Middle frontal gyrus (tissue), 1 donor: Measurements from ENCODE around the gene CTNS.

Source experiments
- DNase-seq: peaks from one replicate; pipeline ENCODE4 v3.0.0-alpha.2; 2015; ENCODE audit warnings: low spot score; ENCODE audit errors: extremely low spot score

Gene CTNS

DNA sequence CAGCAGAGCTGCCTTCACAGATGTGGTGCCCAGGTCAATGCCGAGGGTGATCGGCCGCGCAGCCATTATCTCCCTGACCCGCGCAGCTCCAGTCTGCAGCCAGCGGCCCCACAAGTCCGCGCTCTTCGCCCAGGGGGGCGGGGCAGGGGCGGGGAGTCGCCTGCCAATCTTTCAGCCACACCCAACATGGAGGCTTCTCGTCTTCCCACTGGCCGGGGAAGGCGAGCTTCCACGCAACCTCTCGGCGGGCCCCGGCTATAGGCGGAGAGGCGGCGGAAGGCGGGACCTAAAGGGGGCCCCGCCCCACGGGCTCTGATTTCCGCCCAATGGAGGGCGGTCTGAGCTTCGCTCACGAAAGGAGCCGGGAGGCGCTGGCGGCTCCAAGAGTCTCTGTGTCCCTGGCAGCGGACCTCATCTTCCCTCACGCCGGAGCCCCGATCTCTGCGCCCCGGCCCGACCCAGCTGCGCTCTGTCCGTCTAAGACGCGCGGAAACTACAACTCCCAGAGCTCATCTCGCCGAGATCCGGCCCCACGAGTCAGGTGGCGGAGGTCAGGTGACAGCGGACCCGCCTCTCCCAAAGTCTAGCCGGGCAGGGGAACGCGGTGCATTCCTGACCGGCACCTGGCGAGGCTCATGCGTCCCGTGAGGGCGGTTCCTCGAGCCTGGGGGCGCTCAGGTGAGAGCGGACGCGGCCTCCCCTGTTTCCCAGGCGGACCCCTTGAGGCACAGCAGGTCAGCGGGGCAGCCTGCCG is at the start of gene CTNS, which contains the start of gene SHPK:
Gene CTNS, plus strand, starts transcription at position 607 of the 754 bp plus-strand sequence. CDS start 3,447 bp downstream, outside the sequence.
Gene SHPK, minus strand, starts transcription at position 97 of the 754 bp plus-strand sequence. Its CDS starts 31 bp downstream, at position 66.
- peak; percentile 96 for DNase-seq

DNA sequence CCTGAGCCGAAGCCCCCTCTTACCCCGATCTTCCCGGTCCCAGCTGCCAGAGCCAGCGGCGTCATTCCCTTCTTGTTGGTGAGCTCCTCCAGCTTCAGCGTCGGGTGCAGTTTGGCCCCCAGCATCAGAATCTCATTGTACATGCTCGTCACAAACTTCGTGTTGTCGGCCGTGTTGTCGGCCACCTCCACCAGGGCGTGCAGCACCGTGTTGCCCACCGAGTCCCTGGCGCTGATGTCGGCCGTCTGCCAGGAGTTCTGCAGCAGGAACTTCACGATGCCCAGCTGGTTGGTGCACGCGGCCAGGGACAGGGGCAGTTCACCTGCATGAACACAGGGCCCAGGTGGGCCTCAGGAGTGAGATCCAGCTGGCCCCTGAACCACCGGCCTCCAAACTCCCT is 46.8 kb upstream of the CTNS start:
- no peak for DNase-seq

DNA sequence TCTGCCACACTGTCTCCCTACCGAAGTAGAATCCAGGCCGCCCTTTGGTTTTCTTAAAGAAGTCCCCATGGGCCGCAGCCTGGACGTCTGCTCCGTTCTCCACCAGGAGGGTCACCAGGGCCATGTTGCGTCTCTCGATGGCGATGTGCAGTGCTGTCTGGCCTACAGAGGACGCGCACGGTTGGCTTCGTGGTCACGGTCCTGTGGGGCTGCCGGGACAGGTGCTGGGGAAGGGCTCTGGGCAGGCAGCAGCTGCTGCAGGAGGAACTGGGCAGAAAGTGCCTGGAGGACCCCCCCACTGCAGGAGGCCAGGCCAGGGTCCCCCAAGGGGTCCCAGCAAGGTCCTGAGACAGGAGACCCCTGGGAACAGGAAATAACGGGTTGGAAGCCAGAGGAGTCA is 46.3 kb upstream of the CTNS start:
- DNase-seq: no peak

DNA sequence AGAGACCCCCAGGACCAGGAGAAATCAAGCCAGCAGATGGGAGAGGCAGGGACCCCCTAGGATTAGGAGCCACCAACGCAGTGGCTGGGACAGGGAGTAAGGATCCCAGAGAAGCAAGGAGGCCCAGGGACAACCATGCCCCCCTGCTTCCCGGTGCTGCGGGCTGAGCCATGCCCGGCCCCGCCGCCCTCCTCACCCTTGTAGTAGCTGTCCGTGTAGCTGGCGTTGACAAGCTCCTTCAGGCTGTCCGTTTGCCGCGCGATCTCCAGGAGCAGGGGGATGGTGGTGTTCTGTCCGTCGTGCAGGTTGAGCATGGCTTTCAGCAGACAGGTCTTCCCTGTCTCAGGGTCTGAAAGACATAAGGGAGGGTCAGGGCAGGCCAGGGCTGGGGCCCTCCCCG is 45.8 kb upstream of the CTNS start:
- DNase-seq: no peak

DNA sequence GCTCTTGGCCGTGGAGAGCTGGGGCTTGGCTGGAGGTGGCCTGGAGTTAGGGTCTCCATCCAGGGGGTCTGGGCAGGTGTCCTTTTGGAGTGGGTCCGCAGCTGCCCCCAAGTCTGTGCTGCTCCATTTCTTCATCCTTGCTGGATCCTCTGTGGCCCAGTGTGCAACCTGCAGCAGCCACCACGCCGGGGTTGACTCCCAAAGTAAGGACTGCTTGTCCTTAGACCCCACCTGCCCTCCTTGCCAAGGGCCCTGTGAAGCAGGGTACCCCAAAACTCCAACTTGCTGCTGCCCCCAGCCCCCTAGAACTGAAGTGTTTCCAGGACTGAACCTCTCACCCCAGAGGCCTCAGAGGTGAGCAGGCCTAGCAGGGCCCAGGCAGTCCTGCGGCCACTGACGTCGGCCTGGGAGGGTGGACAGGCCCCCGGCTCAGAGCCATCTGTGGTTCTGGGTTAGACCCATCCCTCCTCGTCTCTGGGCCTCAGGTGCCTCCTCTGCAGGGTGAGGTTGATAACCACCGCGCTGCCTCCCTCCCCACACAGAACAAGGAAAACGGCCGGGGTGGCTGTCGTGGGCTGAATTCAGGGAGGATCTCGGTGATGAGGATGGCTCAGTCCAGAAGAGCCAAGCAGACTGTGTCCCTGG is 44.2 kb upstream of the CTNS start:
- DNase-seq: no peak

DNA sequence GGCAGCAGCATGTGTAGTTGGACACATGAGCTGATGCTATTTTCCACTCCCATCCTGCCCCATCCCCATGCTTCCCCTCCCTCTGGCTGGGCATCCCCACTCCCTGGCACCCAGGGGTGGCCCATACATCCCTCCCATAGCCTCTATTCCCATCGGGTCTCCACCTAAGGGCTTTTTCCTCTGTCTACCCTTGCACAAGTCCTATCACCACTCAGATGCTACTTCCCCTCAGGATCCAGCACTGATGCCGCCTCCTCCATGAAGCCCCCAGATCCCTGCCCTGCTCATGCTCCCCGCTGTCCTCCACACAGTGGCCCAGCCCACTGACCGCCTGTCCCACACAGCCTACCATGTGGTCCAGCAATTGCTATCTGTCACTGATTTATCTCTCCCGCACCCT is 43.2 kb upstream of the CTNS start:
- DNase-seq: no peak

DNA sequence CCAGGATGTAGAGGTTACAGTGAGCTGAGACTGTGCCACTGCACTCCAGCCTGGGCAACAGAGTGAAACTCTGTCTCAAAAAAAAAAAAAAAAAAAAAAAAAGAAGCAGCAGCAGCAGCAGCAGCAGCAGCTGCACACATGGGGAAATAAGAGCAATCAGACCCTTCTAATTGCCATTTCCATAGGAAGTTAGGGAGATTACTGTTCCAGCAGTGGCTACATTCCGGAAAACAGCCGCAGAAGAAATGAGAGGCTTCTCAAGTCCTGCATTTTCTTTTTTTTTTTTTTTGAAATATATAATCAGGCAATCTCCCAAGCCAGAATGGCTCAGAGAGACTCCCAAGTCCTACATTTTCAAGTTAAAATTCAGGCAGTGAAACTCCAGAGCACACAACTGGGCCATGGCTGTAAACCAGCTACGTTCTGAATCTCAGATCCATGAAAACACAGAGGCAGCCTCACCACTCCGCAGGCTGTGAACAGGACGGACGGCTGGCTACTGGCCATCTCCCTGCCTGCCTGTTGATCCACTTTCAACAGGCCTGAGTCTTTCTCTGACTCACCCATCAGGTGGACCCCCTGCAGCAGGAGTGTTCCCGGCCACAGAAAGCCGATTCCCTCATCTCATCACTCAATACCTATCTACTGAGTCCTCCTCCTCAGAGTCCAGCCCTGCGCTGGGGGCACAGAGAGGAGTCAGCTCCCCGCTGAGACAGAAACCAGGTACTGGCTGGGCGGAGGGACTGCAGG is 42.3 kb upstream of the CTNS start:
- peak; percentile 38 for DNase-seq

DNA sequence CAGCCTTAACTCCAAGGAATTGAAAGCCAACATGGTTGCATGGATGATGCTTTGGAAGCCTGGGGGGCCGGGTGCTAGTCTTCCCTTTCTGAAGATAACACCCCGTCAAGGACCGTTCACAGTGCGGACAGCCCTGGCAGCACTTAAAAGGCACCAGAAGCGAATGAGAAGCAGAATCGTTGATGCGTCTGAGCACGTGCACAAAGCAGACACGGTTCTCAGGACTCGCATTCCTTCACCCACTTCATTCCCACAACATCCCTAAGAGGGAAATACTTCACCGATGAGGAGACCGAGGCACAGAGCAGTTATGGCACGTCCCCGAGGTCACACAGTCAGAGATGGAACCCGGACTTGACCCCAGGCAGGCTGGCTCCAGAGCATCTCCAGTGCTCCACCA is 41.6 kb upstream of the CTNS start:
- DNase-seq: no peak

DNA sequence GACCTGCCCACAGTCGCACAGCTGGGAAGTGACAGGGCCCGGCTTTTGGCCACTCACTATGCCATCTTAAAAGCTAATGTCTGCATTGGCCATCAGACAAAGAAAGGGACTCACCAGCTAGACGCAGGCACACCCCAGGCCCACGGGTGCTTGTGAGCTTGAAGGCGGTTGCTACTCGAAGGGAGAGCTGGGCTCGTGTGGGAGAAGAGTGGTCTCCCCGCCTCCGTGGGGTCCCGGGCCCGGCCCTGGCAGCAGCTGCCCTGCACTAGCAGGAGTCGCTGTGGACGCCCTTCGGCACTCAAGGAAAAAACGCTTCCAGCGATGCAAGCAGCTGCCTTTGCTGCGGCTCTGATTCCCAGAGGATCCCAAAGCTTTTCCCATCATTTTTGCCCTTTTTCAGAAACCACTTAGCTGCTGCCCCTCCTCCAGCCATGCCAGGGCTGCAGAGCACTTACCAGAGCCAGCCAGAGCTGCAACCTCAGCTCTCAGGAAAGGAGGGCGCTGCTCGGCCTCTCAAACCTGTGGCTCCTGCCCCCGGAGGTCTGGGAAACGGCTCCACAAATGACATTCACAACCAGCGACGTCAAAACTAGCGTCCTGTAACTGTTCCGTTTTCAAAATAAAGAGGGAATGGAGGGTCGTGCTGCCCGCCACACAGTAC is 39.6 kb upstream of the CTNS start:
- DNase-seq: no peak

DNA sequence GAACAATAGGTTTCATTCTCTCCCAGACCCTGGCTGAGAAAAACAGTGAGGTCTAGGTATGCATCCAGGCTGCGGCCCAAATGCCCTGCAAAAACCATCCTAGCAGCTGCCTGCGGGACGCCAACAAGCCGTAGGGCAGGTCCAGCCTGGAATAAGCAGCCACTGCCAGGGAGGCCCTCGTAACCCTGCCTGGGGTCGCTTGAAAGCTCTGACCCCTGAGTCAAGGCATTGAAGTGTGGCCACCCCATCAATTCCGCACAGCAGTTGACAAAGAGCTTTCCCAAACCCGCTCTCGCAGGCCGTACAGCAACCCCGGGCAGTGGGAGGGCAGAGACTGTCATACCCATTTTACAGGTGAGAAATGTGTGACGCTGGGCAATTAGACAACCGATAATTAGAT is 38.5 kb upstream of the CTNS start:
- no peak for DNase-seq

DNA sequence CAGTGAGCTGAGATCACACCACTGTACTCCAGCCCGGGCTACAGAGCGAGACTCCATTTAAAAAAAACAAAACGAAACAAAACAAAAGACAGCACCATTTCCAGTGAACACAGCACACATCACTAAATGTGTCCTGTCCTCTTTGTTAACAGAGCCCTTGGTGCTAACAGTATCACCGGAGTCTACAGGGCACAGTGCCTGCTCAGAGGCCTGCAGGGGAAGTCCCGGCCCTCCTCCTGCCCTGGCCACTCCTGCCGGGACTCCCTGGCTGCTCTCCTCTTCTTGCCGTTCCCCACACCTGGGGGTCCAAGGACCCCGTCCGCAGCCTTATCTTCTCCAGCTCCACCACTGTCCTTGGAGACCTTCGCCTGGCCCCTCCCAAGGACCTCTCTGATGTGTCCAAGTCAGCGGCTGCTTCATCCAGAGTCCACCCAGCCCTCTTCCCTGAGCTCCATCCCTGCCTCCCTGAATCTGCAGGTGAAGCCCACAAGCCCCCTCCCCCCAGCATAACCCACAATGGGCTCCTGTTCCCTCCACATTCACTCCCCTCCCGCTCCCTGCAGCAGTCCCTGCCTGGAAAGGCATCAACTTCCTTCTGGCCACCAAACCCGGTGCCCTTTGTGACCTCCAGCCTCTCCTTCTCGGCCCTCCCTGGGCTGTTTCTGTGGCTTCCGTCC is 35.9 kb upstream of the CTNS start:
- DNase-seq: no peak

DNA sequence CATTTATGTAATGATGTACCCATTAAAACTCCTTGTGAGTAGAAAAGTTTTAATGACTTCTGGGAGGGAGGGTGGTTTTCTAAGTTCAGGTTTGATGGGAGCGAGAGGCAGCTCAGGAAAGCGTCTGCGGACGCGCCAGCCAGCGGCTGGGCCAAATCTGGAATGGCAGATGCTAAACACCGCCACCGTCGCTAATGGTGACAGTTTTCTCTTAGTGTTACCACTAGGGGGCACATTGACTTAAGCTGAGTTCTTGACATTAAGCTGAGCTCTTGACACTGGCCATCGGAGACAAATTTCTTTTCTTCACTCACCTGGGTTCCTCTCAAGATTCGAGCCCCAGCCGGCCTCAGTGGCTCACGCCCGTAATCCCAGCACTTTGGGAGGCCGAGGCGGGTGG is 34.1 kb upstream of the CTNS start:
- DNase-seq: no peak

DNA sequence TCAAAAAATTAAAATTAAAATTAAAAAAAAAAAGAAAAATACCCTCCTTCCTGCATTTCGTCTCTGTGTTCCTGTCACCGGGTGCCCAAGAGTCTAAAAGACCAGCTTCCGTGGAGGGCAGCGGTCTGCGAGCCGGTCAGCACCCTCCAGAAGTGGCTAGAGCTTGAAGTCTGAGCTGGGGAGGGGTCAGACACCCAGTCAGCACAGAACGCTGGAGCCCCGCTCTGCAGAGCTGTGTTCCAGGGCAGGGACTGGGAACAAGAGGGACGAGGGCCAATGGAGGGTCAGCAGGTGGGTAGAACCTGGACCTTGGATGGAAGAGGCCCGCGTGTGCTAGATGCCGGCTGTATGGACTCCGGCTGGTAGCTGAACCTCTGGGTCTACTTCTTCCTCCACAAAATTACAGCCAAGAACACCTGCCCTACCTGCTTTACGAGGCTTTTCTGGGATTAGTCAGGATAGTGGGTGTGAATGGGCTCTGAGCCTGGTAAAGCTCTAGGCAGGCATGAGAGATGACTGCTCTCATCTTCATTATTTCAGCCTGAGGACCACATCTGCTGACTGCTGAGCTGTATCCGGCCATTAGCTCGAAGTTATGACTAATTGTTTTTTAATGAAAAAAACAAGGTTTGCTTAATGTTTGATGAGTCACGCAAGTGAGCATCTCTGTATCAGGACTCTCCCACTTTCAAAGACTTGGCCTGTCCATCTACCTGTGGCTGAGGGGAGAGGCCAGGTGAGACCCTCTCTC is 33.3 kb upstream of the CTNS start:
- no peak for DNase-seq

DNA sequence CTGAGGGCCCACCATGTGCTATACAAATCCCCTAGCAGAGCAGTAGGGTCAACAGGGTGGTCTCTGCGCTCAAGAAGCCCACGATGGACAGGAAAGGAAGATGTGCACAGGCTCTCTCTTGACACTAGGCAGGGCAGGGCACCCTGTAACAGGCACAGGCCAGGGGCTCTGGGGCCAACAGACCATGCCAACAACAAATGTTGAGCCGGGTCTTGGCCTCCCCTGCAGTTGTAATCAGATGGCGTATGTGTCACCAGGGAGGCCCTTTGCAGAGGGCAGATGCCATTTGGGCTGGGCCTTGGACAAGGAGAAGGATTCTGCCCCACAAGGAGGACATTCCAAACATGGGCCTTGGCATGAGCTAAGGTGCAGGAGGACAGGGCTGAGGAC is 32.7 kb upstream of the CTNS start:
- no peak for DNase-seq

DNA sequence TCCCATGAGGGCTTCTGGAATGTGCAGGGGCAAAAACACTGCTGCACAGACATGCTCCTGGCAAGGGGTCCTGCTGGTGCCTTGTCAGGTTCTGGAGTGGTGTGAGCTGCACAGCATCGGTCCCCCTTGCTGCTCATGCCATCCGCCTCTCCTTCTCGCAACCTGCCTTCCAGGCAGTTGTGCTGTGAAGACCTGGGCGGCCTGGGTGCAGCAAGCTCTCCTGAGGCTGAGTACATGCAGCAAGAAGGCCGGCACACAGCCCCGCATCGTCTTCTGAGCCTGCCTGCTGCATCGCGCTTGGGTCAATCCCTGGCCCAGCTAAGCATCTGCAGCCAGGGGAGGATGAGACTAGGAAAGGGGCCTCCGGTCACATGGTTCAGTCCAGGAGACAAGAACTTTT is 26.9 kb upstream of the CTNS start:
- no peak for DNase-seq

DNA sequence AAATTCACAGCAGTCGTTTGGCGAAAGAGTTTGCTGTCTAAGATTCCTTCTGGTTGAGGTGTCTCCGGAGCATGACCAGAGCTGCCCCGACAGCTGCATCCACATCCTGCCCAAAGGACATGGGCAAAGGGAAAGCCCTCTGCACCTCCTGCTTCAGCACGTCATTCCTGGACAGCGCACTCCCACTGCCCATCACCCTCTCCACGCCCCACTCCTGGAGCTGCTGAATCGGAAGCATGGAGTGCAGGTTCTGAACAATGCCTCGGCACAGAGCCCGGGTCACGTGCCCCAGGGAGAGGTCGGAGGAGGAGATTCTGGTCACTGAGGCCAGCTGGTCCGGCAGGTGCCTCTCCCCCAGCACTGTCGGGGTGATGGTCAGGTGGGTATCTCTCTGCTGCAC is 26.0 kb upstream of the CTNS start:
- no peak for DNase-seq

DNA sequence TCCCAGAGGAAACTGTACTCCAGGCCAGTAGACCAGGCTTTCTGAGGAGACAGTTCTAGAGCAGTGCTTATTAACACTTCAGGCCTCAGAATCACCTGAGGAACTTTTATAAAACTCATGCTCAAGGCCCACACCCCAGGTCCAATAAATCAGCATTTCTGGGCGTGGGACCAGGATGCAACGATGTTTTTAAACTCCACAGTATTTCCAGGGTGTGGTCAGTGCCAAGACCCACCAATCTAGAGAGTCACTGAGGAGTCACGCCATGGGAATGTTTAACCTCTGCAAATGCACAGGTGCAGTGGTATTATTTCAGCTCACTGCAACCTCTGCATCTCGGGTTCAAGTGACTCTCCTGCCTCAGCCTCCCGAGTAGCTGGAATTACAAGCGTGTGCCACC is 23.4 kb upstream of the CTNS start:
- DNase-seq: no peak

DNA sequence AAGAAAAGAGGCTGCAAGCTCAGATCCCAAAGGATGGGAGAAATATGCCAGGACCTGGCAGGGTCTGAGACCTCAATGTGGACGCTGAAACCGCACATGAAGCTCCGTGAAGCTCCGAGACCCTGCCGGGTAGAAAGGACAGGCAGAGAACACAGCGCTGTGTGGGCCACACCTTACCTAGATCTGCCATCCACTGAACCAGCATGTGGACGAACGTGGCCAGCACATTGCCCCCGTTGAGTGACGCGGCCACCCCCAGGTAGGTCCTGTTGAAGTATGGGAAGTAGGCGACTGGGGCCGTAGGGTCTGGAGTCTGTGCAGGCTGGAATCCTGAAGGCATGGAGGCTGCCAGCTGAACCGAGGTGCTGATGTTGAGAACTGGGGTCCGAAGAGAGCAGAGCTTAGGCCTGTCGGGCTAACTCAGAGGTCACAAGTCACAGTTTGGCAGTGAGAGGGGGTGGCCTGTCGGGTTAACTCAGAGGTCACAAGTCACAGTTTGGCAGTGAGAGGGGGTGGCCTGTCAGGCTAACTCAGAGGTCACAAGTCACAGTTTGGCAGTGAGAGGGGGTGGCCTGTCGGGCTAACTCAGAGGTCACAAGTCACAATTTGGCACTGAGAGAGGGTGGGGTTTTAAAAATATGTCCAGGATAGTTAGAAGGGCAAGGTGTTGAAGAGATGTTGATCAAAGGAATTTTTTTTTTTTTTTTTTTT is 21.2 kb upstream of the CTNS start:
- no peak for DNase-seq

DNA sequence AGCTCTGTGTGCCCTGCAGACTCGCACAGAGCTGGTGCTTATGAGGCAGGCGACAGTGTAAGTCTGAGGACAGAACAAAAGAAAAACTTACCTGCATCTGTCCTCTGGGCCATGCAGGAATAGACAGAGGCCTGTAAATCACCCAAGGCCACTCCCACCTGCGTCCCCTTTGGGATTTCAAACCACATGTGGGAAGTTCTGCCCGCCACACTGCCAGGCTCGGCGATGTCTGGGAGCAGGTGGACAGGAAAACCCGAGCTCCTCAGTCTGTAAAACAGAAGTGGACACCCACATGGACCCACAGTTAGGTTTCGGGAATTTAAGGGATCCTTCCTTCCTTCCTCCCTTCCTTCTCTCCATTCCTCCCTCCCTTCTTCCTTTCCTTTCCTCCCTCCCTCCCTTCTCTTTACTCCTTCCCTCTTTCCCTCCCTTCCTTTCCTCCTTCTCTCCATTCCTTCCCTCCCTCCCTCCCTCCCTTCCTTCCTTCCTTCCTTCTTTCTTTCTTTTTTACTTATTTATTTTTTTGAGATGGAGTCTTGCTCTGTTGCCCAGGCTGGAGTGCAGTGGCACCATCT is 15.3 kb upstream of the CTNS start:
- no peak for DNase-seq
